Fibroblast of mammary gland (primary cell): ENCODE results near the gene PLN.

Experiments used
- DNase-seq: peaks from one replicate; pipeline ENCODE4 v3.0.0-alpha.2; 2010; ENCODE audit warnings: low read depth
- H3K4me3 ChIP-seq: 2 replicates; pipeline ENCODE4 v1.5.1; 2011; ENCODE audit warnings: low read depth, mild to moderate bottlenecking, low read length, moderate library complexity; ENCODE audit not compliant: control insufficient read depth
- TF ChIP-seq, protein P1 (sequence below): conservative IDR thresholded peaks from 2 replicates; pipeline ENCODE4 v1.5.1; 2011; ENCODE audit warnings: low read depth, low read length, inconsistent platforms; ENCODE audit not compliant: control insufficient read depth, insufficient read depth

Gene PLN

DNA sequence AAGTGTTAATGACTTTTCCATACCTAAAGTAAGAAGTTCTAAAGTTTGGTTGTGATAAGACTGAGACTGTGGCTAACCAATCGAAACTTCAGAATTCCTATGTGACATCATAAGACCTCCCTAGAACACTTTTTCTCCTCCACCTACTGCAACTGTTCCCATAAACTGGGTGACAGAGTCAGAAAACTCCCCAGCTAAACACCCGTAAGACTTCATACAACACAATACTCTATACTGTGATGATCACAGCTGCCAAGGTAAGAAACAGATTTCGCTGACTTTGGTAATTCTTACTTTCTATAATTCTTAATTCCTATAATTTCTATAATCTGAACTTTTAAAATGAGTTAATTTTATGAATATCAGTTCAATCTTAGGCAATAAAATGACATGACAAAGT is at the start of gene PLN:
TSS of gene PLN (plus strand) at position 161 of the 400 bp plus-strand sequence. CDS start 10,626 bp downstream, outside the sequence.
- H3K4me3 ChIP-seq, result no peak within 1 kb of the TSS
- TF ChIP-seq, protein P1, sequence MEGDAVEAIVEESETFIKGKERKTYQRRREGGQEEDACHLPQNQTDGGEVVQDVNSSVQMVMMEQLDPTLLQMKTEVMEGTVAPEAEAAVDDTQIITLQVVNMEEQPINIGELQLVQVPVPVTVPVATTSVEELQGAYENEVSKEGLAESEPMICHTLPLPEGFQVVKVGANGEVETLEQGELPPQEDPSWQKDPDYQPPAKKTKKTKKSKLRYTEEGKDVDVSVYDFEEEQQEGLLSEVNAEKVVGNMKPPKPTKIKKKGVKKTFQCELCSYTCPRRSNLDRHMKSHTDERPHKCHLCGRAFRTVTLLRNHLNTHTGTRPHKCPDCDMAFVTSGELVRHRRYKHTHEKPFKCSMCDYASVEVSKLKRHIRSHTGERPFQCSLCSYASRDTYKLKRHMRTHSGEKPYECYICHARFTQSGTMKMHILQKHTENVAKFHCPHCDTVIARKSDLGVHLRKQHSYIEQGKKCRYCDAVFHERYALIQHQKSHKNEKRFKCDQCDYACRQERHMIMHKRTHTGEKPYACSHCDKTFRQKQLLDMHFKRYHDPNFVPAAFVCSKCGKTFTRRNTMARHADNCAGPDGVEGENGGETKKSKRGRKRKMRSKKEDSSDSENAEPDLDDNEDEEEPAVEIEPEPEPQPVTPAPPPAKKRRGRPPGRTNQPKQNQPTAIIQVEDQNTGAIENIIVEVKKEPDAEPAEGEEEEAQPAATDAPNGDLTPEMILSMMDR, result no peak
- no peak for DNase-seq

- no peak for DNase-seq
- H3K4me3 ChIP-seq, result no peak overlapping the region
- TF ChIP-seq, protein P1, result no peak
Observed at GRCh38 chr6:118500130-118501015, 47.7 kb upstream of the PLN start.

DNA sequence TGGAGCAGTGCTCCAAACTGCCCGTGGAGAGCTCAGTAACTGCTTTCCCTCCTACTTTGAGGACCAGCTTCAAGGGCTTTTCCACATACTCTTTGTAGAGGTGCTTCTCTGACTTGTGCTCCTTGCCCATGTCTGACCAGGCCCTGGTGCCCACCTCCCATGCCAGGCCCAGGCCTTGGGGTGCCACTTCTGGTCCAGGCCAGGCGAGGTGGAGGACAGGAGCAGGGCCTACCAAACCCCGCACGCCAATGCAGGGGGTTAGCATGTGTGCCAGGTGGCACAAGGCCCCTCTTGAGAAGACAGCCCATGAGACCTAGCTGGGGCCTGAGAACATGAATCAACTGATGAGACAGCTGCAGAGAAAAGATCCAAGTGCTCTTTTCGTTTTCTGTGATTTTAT is 47.0 kb upstream of the PLN start:
- no peak for DNase-seq
- TF ChIP-seq, protein P1, result no peak
- H3K4me3 ChIP-seq, result no peak overlapping the region

DNA sequence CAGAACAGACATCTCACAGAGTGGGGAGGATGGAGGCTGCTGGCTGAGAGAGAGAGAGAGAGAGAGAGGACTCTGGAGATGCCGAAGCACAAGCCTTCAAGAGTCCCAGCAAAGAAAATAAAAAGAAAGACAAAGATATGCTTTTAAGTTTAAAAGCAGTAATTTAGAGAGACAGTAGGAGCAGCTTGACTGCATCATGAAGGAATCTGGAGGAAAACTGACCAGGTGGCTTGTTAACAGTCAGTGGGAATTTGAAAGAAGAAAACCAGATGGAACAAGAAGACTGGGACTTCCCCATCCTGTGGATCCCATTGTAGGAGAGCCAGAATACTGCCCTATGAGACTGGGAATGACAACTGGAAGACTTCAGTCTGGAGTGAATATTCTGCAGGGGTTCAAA is 46.3 kb upstream of the PLN start:
- no peak for DNase-seq
- TF ChIP-seq, protein P1, result no peak
- no peak overlapping the region for H3K4me3 ChIP-seq

DNA sequence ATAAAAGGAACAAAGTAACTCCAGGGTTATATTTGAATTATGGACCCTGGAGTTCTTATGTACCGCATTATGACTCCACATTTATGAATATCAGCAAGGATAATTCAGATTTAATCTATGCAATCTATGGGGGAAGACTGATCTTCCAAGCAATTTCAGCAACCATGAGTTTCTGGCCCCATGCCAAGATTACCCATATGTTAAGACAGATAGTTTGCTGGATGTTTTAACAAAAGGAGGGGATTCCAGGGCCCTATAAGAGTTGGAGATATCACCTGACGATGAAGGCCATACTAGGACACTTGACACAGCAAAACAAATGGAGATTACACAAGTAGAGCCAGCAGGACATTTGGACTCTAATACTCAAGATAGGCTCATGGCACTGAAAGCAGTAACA is 45.9 kb upstream of the PLN start:
- DNase-seq, result peak; percentile 5
- TF ChIP-seq, protein P1, result no peak
- no peak overlapping the region for H3K4me3 ChIP-seq

DNA sequence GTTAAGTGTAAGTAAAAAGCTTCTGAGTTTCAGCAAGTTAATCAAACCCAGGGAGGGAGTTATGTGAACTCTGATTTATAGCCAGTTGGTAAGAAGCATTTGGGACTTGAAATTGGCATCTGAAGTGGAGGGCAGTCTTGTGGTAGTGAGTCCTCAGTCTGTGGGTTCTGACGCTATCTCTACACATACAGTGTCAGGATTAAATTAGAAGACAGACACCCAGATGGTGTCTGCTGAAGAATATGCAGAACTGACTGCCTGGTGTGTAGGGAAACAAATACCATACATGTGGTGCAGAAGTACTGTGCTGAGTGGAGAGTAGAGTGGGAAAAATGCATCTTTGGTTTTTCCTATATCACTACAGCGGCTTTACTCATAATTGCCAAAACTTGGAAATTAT is 43.5 kb upstream of the PLN start:
- TF ChIP-seq, protein P1, result no peak
- DNase-seq, result no peak
- H3K4me3 ChIP-seq, result no peak overlapping the region
